HUES6 (cell line): ENCODE results near the gene ITGA2B.

Experiments
- H3K27ac ChIP-seq: 2 replicates; pipeline ENCODE4 v1.7.0; 2013; ENCODE audit warnings: low read depth, mild to moderate bottlenecking, low read length, inconsistent platforms
- H3K27me3 ChIP-seq: 2 replicates; pipeline ENCODE4 v1.6.1; 2013; ENCODE audit warnings: low read length; ENCODE audit not compliant: control insufficient read depth, insufficient read depth
- H3K36me3 ChIP-seq: 2 replicates; pipeline ENCODE4 v1.6.1; 2013; ENCODE audit warnings: low read length; ENCODE audit not compliant: control insufficient read depth, insufficient read depth
- H3K4me1 ChIP-seq: 2 replicates; pipeline ENCODE4 v1.6.1; 2013; ENCODE audit warnings: low read length; ENCODE audit not compliant: control insufficient read depth, insufficient read depth
- H3K4me3 ChIP-seq: 2 replicates; pipeline ENCODE4 v1.5.1; 2013; ENCODE audit warnings: low read depth, low read length
- H3K9ac ChIP-seq: one replicate; pipeline ENCODE4 v1.6.1; 2013; ENCODE audit warnings: mild to moderate bottlenecking, low read length
- H3K9me3 ChIP-seq: 2 replicates; pipeline ENCODE4 v1.6.1; 2013; ENCODE audit warnings: low read depth, low read length; ENCODE audit not compliant: control insufficient read depth, insufficient read depth

ITGA2B gene

DNA sequence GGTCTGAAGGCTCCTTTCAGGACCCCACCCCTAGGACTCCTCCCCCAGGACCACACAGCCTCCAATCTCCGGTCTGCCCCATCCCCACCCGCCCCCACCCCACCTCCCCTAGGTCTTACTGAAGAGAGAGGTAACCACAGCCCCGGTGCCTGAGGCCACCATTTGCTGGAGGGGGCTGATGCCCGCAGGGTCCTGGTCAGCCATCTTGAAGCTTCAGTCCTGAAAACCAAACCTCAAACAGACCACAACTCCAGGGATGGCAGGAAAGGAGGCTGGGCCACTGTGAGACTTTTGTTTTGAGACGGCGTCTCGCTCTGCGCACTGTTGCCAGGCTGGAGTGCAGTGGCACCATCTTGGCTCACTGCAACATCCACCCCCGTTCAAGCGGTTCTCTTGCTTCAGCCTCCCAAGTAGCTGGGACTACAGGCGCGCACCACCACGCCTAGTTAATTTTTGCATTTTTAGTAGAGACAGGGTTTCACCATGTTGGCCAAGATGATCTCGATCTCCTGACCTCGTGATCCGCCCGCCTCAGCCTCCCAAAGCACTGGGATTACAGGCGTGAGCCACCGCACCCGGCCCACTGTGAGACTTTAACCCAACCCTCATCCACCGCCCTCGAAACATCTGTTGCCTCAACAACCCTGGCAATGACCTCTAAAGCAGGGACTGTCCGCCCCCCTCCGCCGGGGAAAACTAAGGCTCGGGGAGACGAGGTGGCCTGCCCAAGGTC lies 65.9 kb downstream of the ITGA2B start:
- H3K36me3 ChIP-seq = peaks cover 33% of the 10 kb centered on the region
- peak overlapping the region; percentile 87 for H3K9ac ChIP-seq
- no peak overlapping the region for H3K27ac ChIP-seq
- H3K27me3 ChIP-seq = peaks cover 5% of the 10 kb centered on the region; the same call in 1 of the 2 replicates
- peak overlapping the region; percentile 93 for H3K4me3 ChIP-seq
- no peaks in the 10 kb centered on the region for H3K9me3 ChIP-seq
- no peaks in the 10 kb centered on the region; the same call in 1 of the 2 replicates for H3K4me1 ChIP-seq

DNA sequence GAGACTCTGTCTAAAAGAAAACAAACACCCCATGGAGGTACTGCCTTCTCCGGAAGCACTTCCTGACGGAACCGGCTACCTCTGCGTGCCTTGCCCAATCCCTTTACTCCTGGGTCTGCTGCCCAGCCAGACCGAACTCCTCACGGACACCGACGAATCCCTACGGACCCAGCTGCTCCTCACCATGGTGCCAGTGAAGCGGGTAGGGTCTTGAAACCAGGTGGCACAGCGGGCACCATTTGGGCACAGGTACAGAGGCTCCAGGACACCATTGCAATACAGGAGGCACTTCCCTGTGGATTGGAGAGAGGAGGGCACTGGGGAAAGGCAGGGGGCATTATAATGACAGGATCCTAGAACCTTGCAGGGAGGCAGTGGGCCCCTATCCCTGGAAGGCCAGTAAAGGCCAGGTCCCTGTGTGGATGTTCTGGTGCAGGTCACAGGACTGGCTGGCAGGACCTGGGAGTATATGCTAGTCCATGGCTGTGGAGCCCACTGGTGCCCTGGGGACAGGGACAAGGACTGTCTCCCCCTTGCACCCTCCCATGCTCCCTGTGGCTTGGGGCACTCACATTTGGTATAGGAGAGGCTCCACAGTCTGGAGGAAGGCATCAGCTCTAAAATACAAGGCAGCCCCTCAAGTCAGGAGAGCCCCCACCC lies 67.1 kb downstream of the ITGA2B start:
- Histone ChIP-seq H3K36me3 (peaks cover 33% of the 10 kb centered on the region), H3K4me3 (no peak overlapping the region), H3K4me1 (no peaks in the 10 kb centered on the region; the same call in 1 of the 2 replicates), H3K9ac (no peak overlapping the region), H3K27ac (no peak overlapping the region), H3K27me3 (peaks cover 5% of the 10 kb centered on the region), H3K9me3 (no peaks in the 10 kb centered on the region)
